ENCODE measurements around the gene OR2T6. TPM values are rescaled to one million over a fixed set of nuclear protein-coding genes. Genes with fewer than 3 reads are reported as not detected.
"Not testable (repeated sequence)": the region's sequence is repeated elsewhere in the genome, so short reads cannot be mapped to it uniquely, and the experiment has no call there.

Gene OR2T6
- total RNA-seq, 1 donor from 2014 or later = not detected

- H3K9me3 Mint-ChIP-seq (ENCODE audit: unreplicated experiment) = peaks cover 23% of the 10 kb centered on the region
- not testable (repeated sequence) for H3K36me3 Mint-ChIP-seq (ENCODE audit: unreplicated experiment); H3K27ac Mint-ChIP-seq (ENCODE audit: unreplicated experiment); H3K4me1 Mint-ChIP-seq (ENCODE audit: unreplicated experiment); DNase-seq (ENCODE audit: extremely low spot score, unreplicated experiment); H3K4me3 Mint-ChIP-seq (ENCODE audit: unreplicated experiment); H3K27me3 Mint-ChIP-seq (ENCODE audit: unreplicated experiment)
Observed at GRCh38 chr1:248438668-248439067, 63.1 kb downstream of the OR2T6 start.

DNA sequence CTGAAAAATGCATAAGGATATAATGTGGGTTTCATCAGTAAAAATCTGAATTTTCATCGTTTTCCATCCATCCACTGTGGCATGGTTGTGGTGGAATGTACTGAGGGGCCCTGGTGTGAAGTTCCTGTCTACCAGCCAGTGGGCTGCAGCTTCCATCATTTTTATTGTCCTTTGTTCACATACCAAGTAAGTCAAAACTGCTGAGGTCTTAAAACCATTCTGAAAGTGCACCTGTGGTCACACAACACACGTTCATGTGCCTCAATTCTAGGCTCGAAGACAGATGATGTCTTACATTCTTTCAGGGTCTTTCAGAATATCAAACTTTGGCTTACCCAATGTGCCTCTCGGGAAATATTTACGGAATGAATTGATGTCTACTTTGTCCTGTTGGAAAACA lies 63.7 kb downstream of the OR2T6 start:
- H3K4me3 Mint-ChIP-seq (ENCODE audit: unreplicated experiment) = not testable (repeated sequence)

More for the DNA sequence above, 63.7 kb downstream of the OR2T6 start:
- H3K4me1 Mint-ChIP-seq (ENCODE audit: unreplicated experiment); H3K36me3 Mint-ChIP-seq (ENCODE audit: unreplicated experiment); H3K27me3 Mint-ChIP-seq (ENCODE audit: unreplicated experiment); DNase-seq (ENCODE audit: extremely low spot score, unreplicated experiment); H3K27ac Mint-ChIP-seq (ENCODE audit: unreplicated experiment): not testable (repeated sequence)
- peaks cover 26% of the 10 kb centered on the region for H3K9me3 Mint-ChIP-seq (ENCODE audit: unreplicated experiment)

Other genes starting within 250 kb of the OR2T6 start
- gene OR2M5, start 230.6 kb upstream of the OR2T6 start, total RNA-seq = not detected in 2 replicates
- gene OR2M2, start 200.9 kb upstream of the OR2T6 start, total RNA-seq = not detected in 2 replicates
- not detected in 2 replicates for gene OR2M3, start 178.5 kb upstream of the OR2T6 start, total RNA-seq
- gene OR2M4, start 144.3 kb upstream of the OR2T6 start, total RNA-seq = not detected in 2 replicates
- not detected in 2 replicates for gene OR2T33, start 97.8 kb upstream of the OR2T6 start, total RNA-seq
- not detected in 2 replicates for gene OR2T12, start 72.3 kb upstream of the OR2T6 start, total RNA-seq
- gene OR2M7, start 51.2 kb upstream of the OR2T6 start, total RNA-seq = not detected in 2 replicates
- gene OR14C36, start 27.0 kb upstream of the OR2T6 start, total RNA-seq = not detected in 2 replicates
- not detected in 2 replicates for gene OR2T4, start 14.1 kb upstream of the OR2T6 start, total RNA-seq
- not detected in 2 replicates for gene OR2T1, start 27.3 kb downstream of the OR2T6 start, total RNA-seq
- gene OR2T2, start 69.9 kb downstream of the OR2T6 start, total RNA-seq = not detected in 2 replicates
- not detected in 2 replicates for gene OR2T3, start 97.6 kb downstream of the OR2T6 start, total RNA-seq
- gene OR2T5, start 112.8 kb downstream of the OR2T6 start, total RNA-seq = not detected in 2 replicates
- gene OR2G6, start 132.3 kb downstream of the OR2T6 start, total RNA-seq = not detected in 2 replicates
- not detected in 2 replicates for gene OR2T29, start 187.0 kb downstream of the OR2T6 start, total RNA-seq
- gene OR2T34, start 199.0 kb downstream of the OR2T6 start, total RNA-seq = not detected in 2 replicates
- gene OR2T10, start 222.0 kb downstream of the OR2T6 start, total RNA-seq = not detected in 2 replicates

Data from osteocyte (in vitro differentiated cells).